Measurements from ENCODE around the gene BCL10.

- TF ChIP-seq, protein P1, sequence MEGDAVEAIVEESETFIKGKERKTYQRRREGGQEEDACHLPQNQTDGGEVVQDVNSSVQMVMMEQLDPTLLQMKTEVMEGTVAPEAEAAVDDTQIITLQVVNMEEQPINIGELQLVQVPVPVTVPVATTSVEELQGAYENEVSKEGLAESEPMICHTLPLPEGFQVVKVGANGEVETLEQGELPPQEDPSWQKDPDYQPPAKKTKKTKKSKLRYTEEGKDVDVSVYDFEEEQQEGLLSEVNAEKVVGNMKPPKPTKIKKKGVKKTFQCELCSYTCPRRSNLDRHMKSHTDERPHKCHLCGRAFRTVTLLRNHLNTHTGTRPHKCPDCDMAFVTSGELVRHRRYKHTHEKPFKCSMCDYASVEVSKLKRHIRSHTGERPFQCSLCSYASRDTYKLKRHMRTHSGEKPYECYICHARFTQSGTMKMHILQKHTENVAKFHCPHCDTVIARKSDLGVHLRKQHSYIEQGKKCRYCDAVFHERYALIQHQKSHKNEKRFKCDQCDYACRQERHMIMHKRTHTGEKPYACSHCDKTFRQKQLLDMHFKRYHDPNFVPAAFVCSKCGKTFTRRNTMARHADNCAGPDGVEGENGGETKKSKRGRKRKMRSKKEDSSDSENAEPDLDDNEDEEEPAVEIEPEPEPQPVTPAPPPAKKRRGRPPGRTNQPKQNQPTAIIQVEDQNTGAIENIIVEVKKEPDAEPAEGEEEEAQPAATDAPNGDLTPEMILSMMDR (IDR thresholded peaks at IDR 0.05), result no peak
- TF ChIP-seq POLR2A (IDR thresholded peaks at IDR 0.05) (no peak), POLR2AphosphoS5 (IDR thresholded peaks at IDR 0.05) (no peak)
These were observed 36.2 kb downstream of the BCL10 start for GRCh38 chr1:85240174-85240601.

Measured in prostate gland (tissue), 2 donors.